HL-60 (cell line): ENCODE measurements around the gene RHBDL3.

Source experiments
- DNase-seq, 2 experiments: peaks; one replicate each; pipeline ENCODE4 v3.0.0-alpha.2; 2010 to 2020; ENCODE audit warnings: low read depth in 1 of 2, low spot score in 1 of 2
- H3K27ac ChIP-seq: fragments of 250-450 bp; sonication (Bioruptor Pico); replicated peaks from 2 replicates; pipeline ENCODE4 v1.5.1; 2020; ENCODE audit warnings: mild to moderate bottlenecking, moderate library complexity
- H3K27me3 ChIP-seq: fragments of 250-450 bp; sonication (Bioruptor Pico); 2 replicates; pipeline ENCODE4 v1.5.1; 2021; ENCODE audit warnings: mild to moderate bottlenecking, moderate library complexity; ENCODE audit not compliant: insufficient read depth, poor library complexity, severe bottlenecking
- H3K4me3 ChIP-seq: replicated peaks from 2 replicates; pipeline ENCODE4 v1.5.1; 2011; ENCODE audit warnings: mild to moderate bottlenecking, control low read depth, low read length; ENCODE audit not compliant: insufficient read depth
- CTCF ChIP-seq: IDR thresholded peaks from one replicate; pipeline ENCODE4 v1.5.1; 2011; ENCODE audit warnings: low read length, control low read depth, inconsistent platforms; ENCODE audit not compliant: insufficient read depth
- GABPA ChIP-seq: IDR thresholded peaks from 2 replicates; pipeline ENCODE4 v1.6.1; 2012; ENCODE audit warnings: low read depth
- POLR2AphosphoS5 ChIP-seq: IDR thresholded peaks from 2 replicates; pipeline ENCODE4 v1.6.1; 2012; ENCODE audit warnings: low read depth
- REST ChIP-seq: IDR thresholded peaks from 2 replicates; pipeline ENCODE4 v1.6.1; 2012; ENCODE audit warnings: low read depth; ENCODE audit not compliant: insufficient replicate concordance
- SPI1 ChIP-seq: IDR thresholded peaks from 2 replicates; pipeline ENCODE4 v1.6.1; 2012; ENCODE audit warnings: low read depth, mild to moderate bottlenecking, borderline replicate concordance
- long read RNA-seq: library from polyadenylated mRNA; unstranded; transcript quantifications from one replicate; pipeline ENCODE4 v2.0.0, GENCODE V29; 2020

The RHBDL3 gene
- long read RNA-seq, partial matches to known transcripts: 0 of 1 reads
- long read RNA-seq, other reads (novel, unspliced or antisense): 1 of 1 reads

- H3K4me3 ChIP-seq: peak within 1 kb of the TSS; percentile 42
- TF ChIP-seq POLR2AphosphoS5 (no peak), REST (no peak), SPI1 (no peak), GABPA (no peak), CTCF (no peak)
- no peak within 1 kb of the TSS for H3K27ac ChIP-seq
- peaks cover 75% of the 10 kb centered on the region for H3K27me3 ChIP-seq
- no peak for DNase-seq
Observed at GRCh38 chr17:32265192-32265923, at the start of gene RHBDL3. Gene RHBDL3, plus strand, starts transcription at chr17:32265832. Its CDS starts 358 bp downstream, at chr17:32266190.

- H3K4me3 ChIP-seq: no peak overlapping the region
- no peak for DNase-seq
- TF ChIP-seq REST (no peak), SPI1 (no peak), POLR2AphosphoS5 (no peak), CTCF (no peak), GABPA (no peak)
- no peak overlapping the region for H3K27ac ChIP-seq
- no peaks in the 10 kb centered on the region for H3K27me3 ChIP-seq
Observed at GRCh38 chr17:32222621-32223020, 43.0 kb upstream of the RHBDL3 start.

- DNase-seq: no peak
- no peak overlapping the region for H3K27ac ChIP-seq
- no peak for TF ChIP-seq SPI1
- no peak for TF ChIP-seq POLR2AphosphoS5
- TF ChIP-seq REST: no peak
- no peak for TF ChIP-seq CTCF
- no peak for TF ChIP-seq GABPA
- H3K4me3 ChIP-seq: no peak overlapping the region
- H3K27me3 ChIP-seq: no peaks in the 10 kb centered on the region
Observed at GRCh38 chr17:32223703-32224102, 41.9 kb upstream of the RHBDL3 start.
